ENCODE measurements around the gene TBC1D22B. TPM values are rescaled to one million over a fixed set of nuclear protein-coding genes. Genes with fewer than 3 reads are reported as not detected.

The TBC1D22B gene
- total and polyA plus RNA-seq, 2 experiments from 2014 or later, result 5.0 to 8.3 TPM

DNA sequence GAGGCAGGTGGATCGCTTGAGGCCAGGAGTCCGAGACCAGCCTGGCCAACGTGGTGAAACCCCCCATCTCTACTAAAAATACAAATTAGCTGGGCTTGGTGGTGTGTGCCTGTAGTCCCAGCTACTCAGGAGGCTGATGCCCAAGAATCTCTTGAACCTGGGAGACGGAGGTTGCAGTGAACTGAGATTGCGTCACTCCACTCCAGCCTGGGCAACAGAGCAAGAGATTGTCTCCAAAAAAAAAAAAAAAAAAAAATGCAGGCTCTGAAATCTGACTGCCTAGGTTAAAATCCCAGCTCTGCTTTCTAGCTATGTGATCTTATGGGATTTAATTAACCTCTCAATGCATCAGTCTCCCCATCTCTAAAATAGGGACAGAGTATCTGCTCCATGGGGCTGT is 3.6 kb downstream of the TBC1D22B start:
- no peak for TF ChIP-seq EZH2 (IDR thresholded peaks at IDR 0.05; ENCODE audit: insufficient read depth, poor library complexity, severe bottlenecking)
- TF ChIP-seq EZH2phosphoT487 (IDR thresholded peaks at IDR 0.05; ENCODE audit: insufficient read depth, low read depth), result no peak
- DNase-seq, result no peak
- H3K9me2 ChIP-seq (ENCODE audit: insufficient read depth), result no peaks in the 10 kb centered on the region
- no peaks in the 10 kb centered on the region for H3K36me3 ChIP-seq (ENCODE audit: low read depth)
- H4K20me1 ChIP-seq (ENCODE audit: insufficient read depth), result no peaks in the 10 kb centered on the region
- peaks cover 85% of the 10 kb centered on the region for H3K79me2 ChIP-seq (ENCODE audit: insufficient read depth)
- in situ Hi-C loops (cut with MboI), result no loop called here
- no peak overlapping the region for H3K4me2 ChIP-seq (ENCODE audit: unreplicated experiment)
- H2AFZ ChIP-seq, result no peak overlapping the region
- H3K9me3 ChIP-seq (ENCODE audit: low read depth), result no peaks in the 10 kb centered on the region
- no peak overlapping the region for H3K4me3 ChIP-seq
- H3K27me3 ChIP-seq (replicated peaks; ENCODE audit: insufficient read depth), result no peaks in the 10 kb centered on the region
- 93 to 95% methylated on average over 5 of the region's 5 CpGs for WGBS, 2 experiments (ENCODE audit: low coverage in 1 of 2, low lambda C conversion rate in 2 of 2, missing lambda C conversion rate in 2 of 2)
- H3K9ac ChIP-seq, result no peak overlapping the region
- H3K27ac ChIP-seq, result no peak overlapping the region
- H3K4me1 ChIP-seq (ENCODE audit: insufficient read depth), result peaks cover 11% of the 10 kb centered on the region
- 0 out of 2 replicates have a peak, but pooled peaks cover 3% of the 10 kb centered on the region for H3F3A ChIP-seq (ENCODE audit: insufficient read depth)

DNA sequence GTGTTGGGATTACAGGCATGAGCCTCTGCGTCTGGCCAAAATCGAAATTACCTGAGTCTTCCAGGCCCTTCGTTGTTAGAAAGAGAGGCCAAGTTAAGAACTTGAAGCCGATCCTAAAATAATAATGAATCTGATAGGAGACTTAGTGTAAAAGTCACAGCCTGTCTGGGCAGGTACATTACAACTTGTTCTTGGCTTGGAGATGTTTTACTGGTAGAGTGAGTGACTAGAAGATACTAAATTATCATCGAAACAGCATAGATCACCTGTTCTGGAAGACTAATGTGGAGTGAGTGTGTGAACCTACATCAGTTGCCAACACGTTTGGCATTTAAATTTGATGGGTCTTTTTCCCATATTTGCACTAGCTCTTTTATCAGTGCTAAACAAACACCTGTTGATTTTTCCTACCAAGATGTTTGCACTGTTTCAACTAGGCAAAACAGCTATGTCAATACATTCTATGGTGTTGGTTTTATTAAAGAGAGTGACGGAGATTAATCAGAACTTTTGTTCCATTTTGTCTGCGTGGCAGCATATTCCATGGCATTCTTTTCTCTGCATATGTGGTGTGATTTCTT is 5.0 kb downstream of the TBC1D22B start:
- in situ Hi-C loops (cut with MboI), result no loop called here
- 0 out of 2 replicates have a peak, but pooled peaks cover 3% of the 10 kb centered on the region for H3F3A ChIP-seq (ENCODE audit: insufficient read depth)
- no peaks in the 10 kb centered on the region for H3K9me3 ChIP-seq (ENCODE audit: low read depth)
- no peak overlapping the region for H3K9ac ChIP-seq
- no peak overlapping the region for H3K4me2 ChIP-seq (ENCODE audit: unreplicated experiment)
- peaks cover 95% of the 10 kb centered on the region for H3K79me2 ChIP-seq (ENCODE audit: insufficient read depth)
- no peak overlapping the region for H3K4me3 ChIP-seq
- H3K27me3 ChIP-seq (replicated peaks; ENCODE audit: insufficient read depth), result no peaks in the 10 kb centered on the region
- H3K9me2 ChIP-seq (ENCODE audit: insufficient read depth), result 0 out of 2 replicates have a peak, but pooled peaks cover under 1% of the 10 kb centered on the region
- peaks cover 3% of the 10 kb centered on the region; the same call in 1 of the 2 replicates for H3K4me1 ChIP-seq (ENCODE audit: insufficient read depth)
- no peaks in the 10 kb centered on the region for H3K36me3 ChIP-seq (ENCODE audit: low read depth)
- H4K20me1 ChIP-seq (ENCODE audit: insufficient read depth), result no peaks in the 10 kb centered on the region
- 82 to 84% methylated on average over 8 of the region's 8 CpGs for WGBS, 2 experiments (ENCODE audit: low coverage in 1 of 2, low lambda C conversion rate in 2 of 2, missing lambda C conversion rate in 2 of 2)
- H3K27ac ChIP-seq, result no peak overlapping the region
- no peak overlapping the region for H2AFZ ChIP-seq
- no peak for TF ChIP-seq EZH2 (IDR thresholded peaks at IDR 0.05; ENCODE audit: insufficient read depth, poor library complexity, severe bottlenecking)
- no peak for TF ChIP-seq EZH2phosphoT487 (IDR thresholded peaks at IDR 0.05; ENCODE audit: insufficient read depth, low read depth)
- no peak for DNase-seq

DNA sequence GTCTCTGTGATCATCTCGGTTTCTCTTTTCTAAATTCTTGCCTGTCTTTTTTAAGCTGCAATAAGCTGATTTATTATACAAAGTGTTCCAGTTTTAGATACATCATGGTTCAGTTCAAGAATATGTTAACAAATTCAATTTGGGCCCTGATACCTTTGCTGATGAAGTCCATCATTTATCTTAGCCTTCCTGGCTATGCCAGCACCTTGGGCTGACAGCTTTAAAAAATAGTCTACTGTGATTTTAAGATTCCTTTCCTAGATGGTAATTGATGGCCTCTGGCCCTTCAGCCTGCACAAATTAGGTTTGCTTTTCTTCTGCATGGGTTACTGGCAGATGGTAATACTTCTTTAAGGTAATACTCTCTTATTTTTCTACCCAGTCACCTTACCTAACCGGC is 7.4 kb downstream of the TBC1D22B start:
- 78 to 79% methylated on average over 2 of the region's 2 CpGs for WGBS, 2 experiments (ENCODE audit: low coverage in 1 of 2, low lambda C conversion rate in 2 of 2, missing lambda C conversion rate in 2 of 2)
- peaks cover 81% of the 10 kb centered on the region for H3K79me2 ChIP-seq (ENCODE audit: insufficient read depth)

DNA sequence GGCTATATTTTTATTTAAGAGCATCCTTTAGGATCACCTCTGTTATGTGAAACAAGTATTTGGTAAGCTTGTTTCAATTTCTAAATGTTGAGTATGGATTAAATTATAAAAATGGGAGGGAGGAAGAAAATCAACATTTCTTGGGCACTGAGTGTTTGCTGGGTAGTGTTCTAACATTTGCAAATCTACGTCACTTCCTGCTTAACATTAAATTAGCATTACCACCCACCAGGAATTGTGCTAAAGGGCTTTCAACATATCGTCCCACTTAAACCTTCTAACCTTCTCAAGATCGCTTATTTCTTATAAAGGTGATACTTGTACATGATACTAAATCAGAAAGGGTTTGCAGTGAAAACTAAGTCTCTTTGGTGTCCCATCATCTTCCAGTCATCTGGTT is 8.3 kb downstream of the TBC1D22B start:
- Histone ChIP-seq H3F3A (ENCODE audit: insufficient read depth) (no peaks in the 10 kb centered on the region), H3K36me3 (ENCODE audit: low read depth) (no peaks in the 10 kb centered on the region; the same call in 1 of the 2 replicates), H3K4me1 (ENCODE audit: insufficient read depth) (no peaks in the 10 kb centered on the region), H3K4me3 (no peak overlapping the region), H3K27ac (no peak overlapping the region), H3K9ac (no peak overlapping the region), H3K27me3 (replicated peaks; ENCODE audit: insufficient read depth) (no peaks in the 10 kb centered on the region), H3K9me3 (ENCODE audit: low read depth) (no peaks in the 10 kb centered on the region), H4K20me1 (ENCODE audit: insufficient read depth) (no peaks in the 10 kb centered on the region), H2AFZ (no peak overlapping the region), H3K9me2 (ENCODE audit: insufficient read depth) (0 out of 2 replicates have a peak, but pooled peaks cover 4% of the 10 kb centered on the region), H3K4me2 (ENCODE audit: unreplicated experiment) (no peak overlapping the region), H3K79me2 (ENCODE audit: insufficient read depth) (peaks cover 78% of the 10 kb centered on the region)
- DNase-seq, result no peak
- in situ Hi-C loops (cut with MboI), result no loop called here
- WGBS, 2 experiments (ENCODE audit: low coverage in 1 of 2, low lambda C conversion rate in 2 of 2, missing lambda C conversion rate in 2 of 2), result 92 to 96% methylated on average over 3 of the region's 3 CpGs
- TF ChIP-seq EZH2phosphoT487 (IDR thresholded peaks at IDR 0.05; ENCODE audit: insufficient read depth, low read depth), result no peak
- no peak for TF ChIP-seq EZH2 (IDR thresholded peaks at IDR 0.05; ENCODE audit: insufficient read depth, poor library complexity, severe bottlenecking)

More for the DNA sequence above, 7.4 kb downstream of the TBC1D22B start:
- no peak overlapping the region for H2AFZ ChIP-seq
- in situ Hi-C loops (cut with MboI), result no loop called here
- TF ChIP-seq EZH2phosphoT487 (IDR thresholded peaks at IDR 0.05; ENCODE audit: insufficient read depth, low read depth) (no peak), EZH2 (IDR thresholded peaks at IDR 0.05; ENCODE audit: insufficient read depth, poor library complexity, severe bottlenecking) (no peak)
- H3K4me2 ChIP-seq (ENCODE audit: unreplicated experiment), result no peak overlapping the region
- no peaks in the 10 kb centered on the region; the same call in 1 of the 2 replicates for H3K36me3 ChIP-seq (ENCODE audit: low read depth)
- H3K9me2 ChIP-seq (ENCODE audit: insufficient read depth), result 0 out of 2 replicates have a peak, but pooled peaks cover 4% of the 10 kb centered on the region
- no peak overlapping the region for H3K4me3 ChIP-seq
- no peaks in the 10 kb centered on the region for H3K27me3 ChIP-seq (replicated peaks; ENCODE audit: insufficient read depth)
- H3K27ac ChIP-seq, result no peak overlapping the region
- H3F3A ChIP-seq (ENCODE audit: insufficient read depth), result no peaks in the 10 kb centered on the region
- no peak overlapping the region for H3K9ac ChIP-seq
- H4K20me1 ChIP-seq (ENCODE audit: insufficient read depth), result no peaks in the 10 kb centered on the region
- H3K4me1 ChIP-seq (ENCODE audit: insufficient read depth), result no peaks in the 10 kb centered on the region
- DNase-seq, result no peak
- no peaks in the 10 kb centered on the region for H3K9me3 ChIP-seq (ENCODE audit: low read depth)
